GM12891 (cell line): ENCODE data around the gene RAB12.

Experiments
- POLR2A ChIP-seq: IDR thresholded peaks from 2 replicates; pipeline ENCODE4 v1.6.1; 2011; ENCODE audit warnings: low read depth, low read length, control low read depth
- POLR2AphosphoS5 ChIP-seq: IDR thresholded peaks from 2 replicates; pipeline ENCODE4 v1.6.1; 2011; ENCODE audit warnings: low read depth, low read length, control low read depth

DNA sequence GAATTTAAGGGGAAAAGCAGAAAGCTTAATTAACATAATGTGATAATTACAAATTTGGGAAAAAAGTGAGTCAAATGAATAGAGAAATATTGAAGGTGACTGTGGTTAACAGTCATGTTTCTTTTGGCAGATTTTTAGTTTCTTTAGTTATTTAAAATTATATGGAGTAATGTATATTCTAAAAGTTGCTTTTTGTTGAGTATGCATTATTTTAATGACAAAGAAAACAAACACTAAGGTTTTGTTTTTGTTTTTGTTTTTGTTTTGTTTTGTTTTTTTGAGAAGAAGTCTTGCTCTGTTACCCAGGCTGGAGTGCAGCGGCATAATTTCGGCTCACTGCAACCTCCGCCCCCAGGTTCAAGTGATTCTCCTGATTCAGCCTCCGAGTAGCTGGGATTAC is 65.8 kb downstream of the RAB12 start:
- TF ChIP-seq POLR2A (no peak), POLR2AphosphoS5 (no peak)
